H1 (cell line): ENCODE results near the gene SLC39A11. TPM values are rescaled to one million over a fixed set of nuclear protein-coding genes. Genes with fewer than 3 reads are reported as not detected.

Experiments
- EP300 ChIP-seq, 2 experiments: IDR thresholded peaks; 1 replicate in 1 of 2; 2 replicates in 1 of 2; pipeline ENCODE4 v1.6.1; 2011 to 2012; ENCODE audit warnings: low read depth in 2 of 2, low read length in 2 of 2, mild to moderate bottlenecking in 2 of 2, borderline replicate concordance in 1 of 2, inconsistent platforms in 1 of 2, moderate library complexity in 1 of 2
- GABPA ChIP-seq: IDR thresholded peaks from 2 replicates; pipeline ENCODE4 v1.6.1; 2011; ENCODE audit warnings: mild to moderate bottlenecking, low read length, moderate library complexity, borderline replicate concordance; ENCODE audit not compliant: insufficient read depth
- KDM4A ChIP-seq: IDR thresholded peaks from one replicate; pipeline ENCODE4 v1.7.1; 2012; ENCODE audit warnings: low read depth, mild to moderate bottlenecking, moderate library complexity, low read length, inconsistent platforms; ENCODE audit not compliant: severe bottlenecking
- MAFK ChIP-seq: IDR thresholded peaks from 2 replicates; pipeline ENCODE4 v1.6.1; 2012; ENCODE audit warnings: low read depth, mild to moderate bottlenecking, improper control_type of control experiment, low read length
- POLR2AphosphoS5 ChIP-seq: IDR thresholded peaks from 2 replicates; pipeline ENCODE4 v1.6.1; 2011; ENCODE audit warnings: low read depth, low read length
- POU5F1 ChIP-seq: IDR thresholded peaks from 2 replicates; pipeline ENCODE4 v1.6.1; 2011; ENCODE audit warnings: low read depth, mild to moderate bottlenecking, low read length, moderate library complexity
- RFX5 ChIP-seq: IDR thresholded peaks from 2 replicates; pipeline ENCODE4 v1.6.1; 2011; ENCODE audit warnings: low read depth, low read length, improper control_type of control experiment, borderline replicate concordance
- SIX5 ChIP-seq: IDR thresholded peaks from 2 replicates; pipeline ENCODE4 v1.6.1; 2011; ENCODE audit warnings: mild to moderate bottlenecking, low read depth, low read length
- SRF ChIP-seq: IDR thresholded peaks from 2 replicates; pipeline ENCODE4 v1.6.1; 2011; ENCODE audit warnings: mild to moderate bottlenecking, low read depth, low read length, moderate library complexity
- TAF1 ChIP-seq: IDR thresholded peaks from 2 replicates; pipeline ENCODE4 v1.6.1; 2011; ENCODE audit warnings: mild to moderate bottlenecking, low read depth, low read length
- polyA plus RNA-seq, 7 experiments: library from polyadenylated mRNA; depleted of rRNA in 3 of 7; stranded (reverse) in 5 of 7; unstranded in 2 of 7; fragments of >200 nt in 5 of 7; fragments of 200-250 nt in 2 of 7; gene quantifications; 1 replicate in 5 of 7; 2 replicates in 1 of 7; 4 replicates in 1 of 7; pipeline versions ENCODE4 v1.2.1 to v1.2.3, GENCODE V29; 2011 to 2013; ENCODE audit warnings: missing spikeins in 2 of 7, mixed read lengths in 2 of 7
- total RNA-seq: library from RNA; stranded (reverse); fragmentation: NEBNext Ultra II Directional; extraction: Animal tissue kit (Norgen Biotek cat#: 25700); gene quantifications from 2 replicates; pipeline ENCODE4 v1.2.1, GENCODE V29; 2021
- TF ChIP-seq, protein P1 (sequence below): fragments of 300-600 bp; sonication (generic); IDR thresholded peaks from 2 replicates; pipeline ENCODE4 v1.7.1; 2012; ENCODE audit warnings: low read length, moderate library complexity, mild to moderate bottlenecking, inconsistent platforms; ENCODE audit not compliant: insufficient replicate concordance
- TF ChIP-seq, protein P2 (sequence below): IDR thresholded peaks from 2 replicates; pipeline ENCODE4 v1.6.1; 2011; ENCODE audit warnings: low read depth, mild to moderate bottlenecking, low read length; ENCODE audit not compliant: insufficient read depth

SLC39A11 gene
- total and polyA plus RNA-seq, 2 of the 8 experiments (the other 6 are each of a cell fraction or from before 2014, with no cell fraction given), result 12.2 to 19.6 TPM

DNA sequence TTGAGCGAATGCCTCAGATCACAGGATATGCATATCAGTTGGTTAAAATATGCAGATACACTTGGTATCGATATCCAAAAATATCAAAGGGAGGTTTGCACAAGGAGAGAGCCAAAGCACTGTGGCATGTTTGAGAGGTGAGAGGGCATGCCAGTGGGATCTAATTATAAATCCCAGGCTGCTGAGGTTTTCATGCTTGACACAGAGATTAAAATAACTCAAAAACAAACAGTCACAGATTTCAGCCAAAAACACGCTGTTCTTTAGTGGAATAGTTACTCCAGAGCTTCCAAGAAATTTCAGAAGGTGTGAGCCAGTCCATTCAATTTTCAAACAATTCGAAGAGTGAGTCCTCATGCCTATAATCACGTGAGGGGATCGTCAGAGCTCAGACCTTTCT is 493.8 kb downstream of the SLC39A11 start (continued):
- TF ChIP-seq, protein P1, sequence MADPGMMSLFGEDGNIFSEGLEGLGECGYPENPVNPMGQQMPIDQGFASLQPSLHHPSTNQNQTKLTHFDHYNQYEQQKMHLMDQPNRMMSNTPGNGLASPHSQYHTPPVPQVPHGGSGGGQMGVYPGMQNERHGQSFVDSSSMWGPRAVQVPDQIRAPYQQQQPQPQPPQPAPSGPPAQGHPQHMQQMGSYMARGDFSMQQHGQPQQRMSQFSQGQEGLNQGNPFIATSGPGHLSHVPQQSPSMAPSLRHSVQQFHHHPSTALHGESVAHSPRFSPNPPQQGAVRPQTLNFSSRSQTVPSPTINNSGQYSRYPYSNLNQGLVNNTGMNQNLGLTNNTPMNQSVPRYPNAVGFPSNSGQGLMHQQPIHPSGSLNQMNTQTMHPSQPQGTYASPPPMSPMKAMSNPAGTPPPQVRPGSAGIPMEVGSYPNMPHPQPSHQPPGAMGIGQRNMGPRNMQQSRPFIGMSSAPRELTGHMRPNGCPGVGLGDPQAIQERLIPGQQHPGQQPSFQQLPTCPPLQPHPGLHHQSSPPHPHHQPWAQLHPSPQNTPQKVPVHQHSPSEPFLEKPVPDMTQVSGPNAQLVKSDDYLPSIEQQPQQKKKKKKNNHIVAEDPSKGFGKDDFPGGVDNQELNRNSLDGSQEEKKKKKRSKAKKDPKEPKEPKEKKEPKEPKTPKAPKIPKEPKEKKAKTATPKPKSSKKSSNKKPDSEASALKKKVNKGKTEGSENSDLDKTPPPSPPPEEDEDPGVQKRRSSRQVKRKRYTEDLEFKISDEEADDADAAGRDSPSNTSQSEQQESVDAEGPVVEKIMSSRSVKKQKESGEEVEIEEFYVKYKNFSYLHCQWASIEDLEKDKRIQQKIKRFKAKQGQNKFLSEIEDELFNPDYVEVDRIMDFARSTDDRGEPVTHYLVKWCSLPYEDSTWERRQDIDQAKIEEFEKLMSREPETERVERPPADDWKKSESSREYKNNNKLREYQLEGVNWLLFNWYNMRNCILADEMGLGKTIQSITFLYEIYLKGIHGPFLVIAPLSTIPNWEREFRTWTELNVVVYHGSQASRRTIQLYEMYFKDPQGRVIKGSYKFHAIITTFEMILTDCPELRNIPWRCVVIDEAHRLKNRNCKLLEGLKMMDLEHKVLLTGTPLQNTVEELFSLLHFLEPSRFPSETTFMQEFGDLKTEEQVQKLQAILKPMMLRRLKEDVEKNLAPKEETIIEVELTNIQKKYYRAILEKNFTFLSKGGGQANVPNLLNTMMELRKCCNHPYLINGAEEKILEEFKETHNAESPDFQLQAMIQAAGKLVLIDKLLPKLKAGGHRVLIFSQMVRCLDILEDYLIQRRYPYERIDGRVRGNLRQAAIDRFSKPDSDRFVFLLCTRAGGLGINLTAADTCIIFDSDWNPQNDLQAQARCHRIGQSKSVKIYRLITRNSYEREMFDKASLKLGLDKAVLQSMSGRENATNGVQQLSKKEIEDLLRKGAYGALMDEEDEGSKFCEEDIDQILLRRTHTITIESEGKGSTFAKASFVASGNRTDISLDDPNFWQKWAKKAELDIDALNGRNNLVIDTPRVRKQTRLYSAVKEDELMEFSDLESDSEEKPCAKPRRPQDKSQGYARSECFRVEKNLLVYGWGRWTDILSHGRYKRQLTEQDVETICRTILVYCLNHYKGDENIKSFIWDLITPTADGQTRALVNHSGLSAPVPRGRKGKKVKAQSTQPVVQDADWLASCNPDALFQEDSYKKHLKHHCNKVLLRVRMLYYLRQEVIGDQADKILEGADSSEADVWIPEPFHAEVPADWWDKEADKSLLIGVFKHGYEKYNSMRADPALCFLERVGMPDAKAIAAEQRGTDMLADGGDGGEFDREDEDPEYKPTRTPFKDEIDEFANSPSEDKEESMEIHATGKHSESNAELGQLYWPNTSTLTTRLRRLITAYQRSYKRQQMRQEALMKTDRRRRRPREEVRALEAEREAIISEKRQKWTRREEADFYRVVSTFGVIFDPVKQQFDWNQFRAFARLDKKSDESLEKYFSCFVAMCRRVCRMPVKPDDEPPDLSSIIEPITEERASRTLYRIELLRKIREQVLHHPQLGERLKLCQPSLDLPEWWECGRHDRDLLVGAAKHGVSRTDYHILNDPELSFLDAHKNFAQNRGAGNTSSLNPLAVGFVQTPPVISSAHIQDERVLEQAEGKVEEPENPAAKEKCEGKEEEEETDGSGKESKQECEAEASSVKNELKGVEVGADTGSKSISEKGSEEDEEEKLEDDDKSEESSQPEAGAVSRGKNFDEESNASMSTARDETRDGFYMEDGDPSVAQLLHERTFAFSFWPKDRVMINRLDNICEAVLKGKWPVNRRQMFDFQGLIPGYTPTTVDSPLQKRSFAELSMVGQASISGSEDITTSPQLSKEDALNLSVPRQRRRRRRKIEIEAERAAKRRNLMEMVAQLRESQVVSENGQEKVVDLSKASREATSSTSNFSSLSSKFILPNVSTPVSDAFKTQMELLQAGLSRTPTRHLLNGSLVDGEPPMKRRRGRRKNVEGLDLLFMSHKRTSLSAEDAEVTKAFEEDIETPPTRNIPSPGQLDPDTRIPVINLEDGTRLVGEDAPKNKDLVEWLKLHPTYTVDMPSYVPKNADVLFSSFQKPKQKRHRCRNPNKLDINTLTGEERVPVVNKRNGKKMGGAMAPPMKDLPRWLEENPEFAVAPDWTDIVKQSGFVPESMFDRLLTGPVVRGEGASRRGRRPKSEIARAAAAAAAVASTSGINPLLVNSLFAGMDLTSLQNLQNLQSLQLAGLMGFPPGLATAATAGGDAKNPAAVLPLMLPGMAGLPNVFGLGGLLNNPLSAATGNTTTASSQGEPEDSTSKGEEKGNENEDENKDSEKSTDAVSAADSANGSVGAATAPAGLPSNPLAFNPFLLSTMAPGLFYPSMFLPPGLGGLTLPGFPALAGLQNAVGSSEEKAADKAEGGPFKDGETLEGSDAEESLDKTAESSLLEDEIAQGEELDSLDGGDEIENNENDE, result no peak
- TF ChIP-seq POU5F1 (no peak), KDM4A (no peak), TAF1 (no peak), GABPA (no peak), RFX5 (no peak), SIX5 (no peak), MAFK (no peak), POLR2AphosphoS5 (no peak), EP300 (IDR thresholded peaks at IDR 0.05; ENCODE audit: borderline replicate concordance in 1 of 2, low read depth in 2 of 2, low read length in 2 of 2) (no peak), SRF (no peak)
- TF ChIP-seq, protein P2, sequence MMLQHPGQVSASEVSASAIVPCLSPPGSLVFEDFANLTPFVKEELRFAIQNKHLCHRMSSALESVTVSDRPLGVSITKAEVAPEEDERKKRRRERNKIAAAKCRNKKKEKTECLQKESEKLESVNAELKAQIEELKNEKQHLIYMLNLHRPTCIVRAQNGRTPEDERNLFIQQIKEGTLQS, result no peak
